A673 (cell line): ENCODE results near the gene CRACR2B. TPM values are rescaled to one million over a fixed set of nuclear protein-coding genes. Genes with fewer than 3 reads are reported as not detected.

ENCODE experiments used
- Bru-seq: library from RNA; stranded (reverse); fragments of 400-500 nt; gene quantifications from one replicate; lab custom pipeline; 2021; lab: Mats Ljungman, UMichigan
- BruChase-seq, 2 experiments: library from RNA; stranded (reverse); fragments of 400-500 nt; gene quantifications; one replicate each; lab custom pipeline; 2021; lab: Mats Ljungman, UMichigan
- BruUV-seq: library from RNA; stranded (reverse); fragments of 400-500 nt; replicated peaks from 2 replicates; lab custom pipeline; 2021; lab: Mats Ljungman, UMichigan
- CTCF ChIA-PET: fragments of 300-600 bp; sonication (Branson Sonifier 250); formaldehyde crosslinking; loops from one replicate; lab custom pipeline; 2022; ENCODE audit warnings: antibody characterized with exemption; lab: Charles Lee
- POLR2A ChIA-PET: fragments of 300-600 bp; sonication (Branson Sonifier 250); formaldehyde crosslinking; loops from one replicate; lab custom pipeline; 2022; ENCODE audit warnings: antibody characterized with exemption; ENCODE audit not compliant: low non-redundant PET; lab: Charles Lee
- DNase-seq: peaks from one replicate; pipeline ENCODE4 v3.0.0-alpha.2; 2015; ENCODE audit warnings: low spot score
- H3K27ac ChIP-seq: fragments of 200-600 bp; sonication (generic); 2 replicates; pipeline ENCODE4 v1.5.1; 2016; ENCODE audit warnings: mixed run types, low read depth, mild to moderate bottlenecking, mixed read lengths, antibody characterized with exemption, low read length; ENCODE audit not compliant: poor library complexity, severe bottlenecking
- H3K27me3 ChIP-seq: fragments of 200-600 bp; sonication (generic); replicated peaks from 2 replicates; pipeline ENCODE4 v1.6.1; 2017; ENCODE audit warnings: mixed run types, low read depth, mild to moderate bottlenecking, mixed read lengths, antibody characterized with exemption, low read length; ENCODE audit not compliant: insufficient read depth, poor library complexity
- H3K36me3 ChIP-seq: fragments of 200-600 bp; sonication (generic); 2 replicates; pipeline ENCODE4 v1.6.1; 2016; ENCODE audit warnings: mixed run types, mild to moderate bottlenecking, mixed read lengths, antibody characterized with exemption, low read length; ENCODE audit not compliant: insufficient read depth, poor library complexity, severe bottlenecking
- H3K4me1 ChIP-seq: fragments of 200-600 bp; sonication (generic); 2 replicates; pipeline ENCODE4 v1.6.1; 2017; ENCODE audit warnings: mixed run types, mild to moderate bottlenecking, mixed read lengths, antibody characterized with exemption, low read length; ENCODE audit not compliant: insufficient read depth, poor library complexity, severe bottlenecking
- H3K4me3 ChIP-seq: fragments of 200-600 bp; sonication (generic); 2 replicates; pipeline ENCODE4 v1.5.1; 2016; ENCODE audit warnings: low read depth, mixed run types, mild to moderate bottlenecking, mixed read lengths, low read length; ENCODE audit not compliant: poor library complexity, severe bottlenecking
- H3K9me3 ChIP-seq: fragments of 200-600 bp; sonication (generic); 2 replicates; pipeline ENCODE4 v1.6.1; 2016; ENCODE audit warnings: mixed run types, low read depth, mild to moderate bottlenecking, mixed read lengths, antibody characterized with exemption, low read length; ENCODE audit not compliant: poor library complexity, severe bottlenecking
- CTCF ChIP-seq: fragments of 300-800, 200-600 bp; sonication (generic); conservative IDR thresholded peaks from 2 replicates; pipeline ENCODE4 v1.5.1; 2017; ENCODE audit warnings: low read depth, mild to moderate bottlenecking, antibody characterized with exemption, low read length, moderate library complexity, mixed read lengths
- EZH2 ChIP-seq: fragments of 200-600 bp; sonication (generic); IDR thresholded peaks from 2 replicates; pipeline ENCODE4 v1.6.1; 2017; ENCODE audit warnings: borderline replicate concordance, low read depth, mild to moderate bottlenecking, mixed read lengths, antibody characterized with exemption, low read length; ENCODE audit not compliant: poor library complexity, severe bottlenecking
- intact Hi-C: fragments of 100-400 bp; cut with micrococcal nuclease; formaldehyde crosslinking; loops from one replicate; pipeline ENCODE4 v1.10.0; 2022; ENCODE audit not compliant: unreplicated experiment
- long read RNA-seq: library from polyadenylated mRNA; stranded (forward); transcript quantifications from one replicate; pipeline ENCODE4 v2.0.0, GENCODE V29; 2022
- total RNA-seq: library from RNA; stranded (reverse); gene quantifications from 2 replicates; pipeline ENCODE4 v1.2.3, GENCODE V29; 2021

Gene CRACR2B
- 0.90 and 1.1 TPM in 2 replicates for total RNA-seq
- Bru-seq, nascent RNA = not detected
- BruChase-seq, experiment 1, labeled RNA remaining after a 2-hour chase = not detected
- BruChase-seq, experiment 2, labeled RNA remaining after a 6-hour chase = percentile 24 among the genes with signal in this experiment
- long read RNA-seq, partial matches to known transcripts = 2 of 3 reads
- long read RNA-seq, other reads (novel, unspliced or antisense) = 1 of 3 reads

- H3K4me1 ChIP-seq = peaks cover 25% of the 10 kb centered on the region
- ChIA-PET POLR2A (no interaction called here), CTCF (no interaction called here)
- no peak for TF ChIP-seq CTCF
- no peaks in the 10 kb centered on the region for H3K27me3 ChIP-seq
- intact Hi-C loops = no loop called here
- DNase-seq = no peak
- H3K9me3 ChIP-seq = no peaks in the 10 kb centered on the region
- no TSS peak for BruUV-seq
- H3K36me3 ChIP-seq = peaks cover 4% of the 10 kb centered on the region
- peak within 1 kb of the TSS; percentile 35 for H3K4me3 ChIP-seq
- H3K27ac ChIP-seq = no peak within 1 kb of the TSS
Observed at GRCh38 chr11:827897-828192, at the start of gene CRACR2B. Gene CRACR2B, plus strand, starts transcription at chr11:827919. Its CDS starts 689 bp downstream, at chr11:828608.

GRCh38 chr11:778976-779954 lies 48.5 kb upstream of the CRACR2B start:
- TF ChIP-seq CTCF = no peak
- TF ChIP-seq EZH2 = no peak
- ChIA-PET CTCF (no interaction called here), POLR2A (no interaction called here)

GRCh38 chr11:779955-780532 lies 47.7 kb upstream of the CRACR2B start:
- TF ChIP-seq CTCF = no peak
- H3K27me3 ChIP-seq = no peaks in the 10 kb centered on the region
- no peaks in the 10 kb centered on the region for H3K9me3 ChIP-seq
- DNase-seq = no peak
- POLR2A ChIA-PET = no interaction called here
- H3K4me3 ChIP-seq = no peak overlapping the region
- no peak overlapping the region for H3K27ac ChIP-seq
- intact Hi-C loops = no loop called here
- no peaks in the 10 kb centered on the region for H3K36me3 ChIP-seq
- no TSS peak for BruUV-seq
- peaks cover 9% of the 10 kb centered on the region for H3K4me1 ChIP-seq
- CTCF ChIA-PET = no interaction called here

More at GRCh38 chr11:778976-779954, 48.5 kb upstream of the CRACR2B start:
- DNase-seq = no peak
- Histone ChIP-seq H3K4me1 (peaks cover 9% of the 10 kb centered on the region), H3K4me3 (no peak overlapping the region), H3K36me3 (no peaks in the 10 kb centered on the region), H3K27ac (no peak overlapping the region), H3K9me3 (no peaks in the 10 kb centered on the region), H3K27me3 (no peaks in the 10 kb centered on the region)
- intact Hi-C loops = no loop called here
- no TSS peak for BruUV-seq
